Activated T-helper 17 cell treated with anti-CD3 and anti-CD28 coated beads, Interleukin-2, amount 50 U/mL, for 72 hours (primary cell): ENCODE results near the gene PDP2. TPM values are rescaled to one million over a fixed set of nuclear protein-coding genes. Genes with fewer than 3 reads are reported as not detected.

ENCODE experiments used
- ATAC-seq: fragments of 150-1000 bp; cut with Tn5 transposase; replicated peaks from 2 replicates; pipeline ENCODE4 v1.10.0; 2021; ENCODE audit warnings: mild to moderate bottlenecking, moderate library complexity
- H3K27ac Mint-ChIP-seq: one replicate; pipeline ENCODE4 v1.8.0; 2022; ENCODE audit warnings: mixed read lengths
- H3K27me3 Mint-ChIP-seq: one replicate; pipeline ENCODE4 v1.8.0; 2022; ENCODE audit warnings: mixed read lengths
- H3K36me3 Mint-ChIP-seq: one replicate; pipeline ENCODE4 v1.8.0; 2022; ENCODE audit warnings: low read depth, mild to moderate bottlenecking, mixed read lengths
- H3K4me1 Mint-ChIP-seq: one replicate; pipeline ENCODE4 v1.8.0; 2022; ENCODE audit warnings: mixed read lengths
- H3K4me3 Mint-ChIP-seq: one replicate; pipeline ENCODE4 v1.8.0; 2022; ENCODE audit warnings: mild to moderate bottlenecking, mixed read lengths
- H3K9me3 Mint-ChIP-seq: one replicate; pipeline ENCODE4 v1.8.0; 2022; ENCODE audit warnings: mixed read lengths
- total RNA-seq, 2 donors: library from RNA; stranded (reverse); gene quantifications; one replicate each; pipeline ENCODE4 v1.2.3, GENCODE V29; 2022

Gene PDP2
- total RNA-seq, 2 donors from 2014 or later: 33.5 to 76.6 TPM

GRCh38 chr16:66910175-66910940, 30.0 kb downstream of the PDP2 start:
- H3K27ac Mint-ChIP-seq: no peak overlapping the region
- no peak for ATAC-seq
- H3K27me3 Mint-ChIP-seq: no peaks in the 10 kb centered on the region
- peaks cover 9% of the 10 kb centered on the region for H3K4me1 Mint-ChIP-seq
- H3K9me3 Mint-ChIP-seq: no peaks in the 10 kb centered on the region
- H3K36me3 Mint-ChIP-seq: no peaks in the 10 kb centered on the region
- no peak overlapping the region for H3K4me3 Mint-ChIP-seq

DNA sequence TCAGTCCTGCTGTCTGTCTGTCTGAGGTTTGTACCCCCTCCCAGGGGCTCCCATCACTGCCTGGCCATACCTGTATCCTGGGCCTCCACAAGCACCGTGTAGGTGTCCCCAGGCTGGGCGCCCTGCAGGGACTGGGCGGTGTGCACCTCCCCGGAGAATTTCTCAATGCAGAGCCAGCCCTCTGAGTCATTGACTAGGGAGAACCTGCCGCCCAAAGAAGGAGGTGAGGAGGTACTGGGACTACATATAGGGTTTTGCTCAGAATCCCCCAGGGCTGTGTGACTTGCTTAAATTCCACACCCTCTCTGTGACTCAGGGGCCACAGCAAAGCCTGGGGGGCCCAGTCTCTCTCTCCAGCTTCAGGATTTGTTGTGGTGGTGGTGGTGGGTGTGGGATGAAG, 30.8 kb downstream of the PDP2 start:
- no peak overlapping the region for H3K27ac Mint-ChIP-seq
- H3K9me3 Mint-ChIP-seq: no peaks in the 10 kb centered on the region
- H3K4me1 Mint-ChIP-seq: peaks cover 5% of the 10 kb centered on the region
- no peak for ATAC-seq
- H3K36me3 Mint-ChIP-seq: no peaks in the 10 kb centered on the region
- no peaks in the 10 kb centered on the region for H3K27me3 Mint-ChIP-seq
- no peak overlapping the region for H3K4me3 Mint-ChIP-seq

GRCh38 chr16:66911801-66912200, 31.5 kb downstream of the PDP2 start:
- no peak overlapping the region for H3K27ac Mint-ChIP-seq
- no peaks in the 10 kb centered on the region for H3K4me1 Mint-ChIP-seq
- no peak for ATAC-seq
- no peaks in the 10 kb centered on the region for H3K36me3 Mint-ChIP-seq
- no peak overlapping the region for H3K4me3 Mint-ChIP-seq
- H3K9me3 Mint-ChIP-seq: no peaks in the 10 kb centered on the region
- H3K27me3 Mint-ChIP-seq: no peaks in the 10 kb centered on the region

DNA sequence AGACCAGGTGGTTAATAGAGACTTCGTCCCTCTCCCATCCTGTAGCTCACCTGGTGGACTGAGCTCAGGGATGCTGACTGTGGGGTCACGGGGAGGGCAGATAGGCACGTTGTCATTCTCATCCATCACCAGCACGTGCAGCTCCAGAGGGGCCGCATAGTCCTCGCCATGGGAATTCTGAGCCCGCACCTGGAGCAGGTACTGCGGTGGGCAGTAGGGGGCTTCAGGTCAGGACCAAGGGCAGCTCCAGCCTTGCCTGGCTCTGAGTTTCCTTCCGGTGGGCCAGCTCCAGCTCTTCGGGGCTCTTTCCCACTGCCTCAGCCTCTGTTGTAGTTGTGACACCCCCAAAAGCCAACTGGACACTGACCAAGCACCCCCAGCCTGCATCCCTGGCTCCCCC, 32.8 kb downstream of the PDP2 start:
- Mint-ChIP-seq H3K4me3 (no peak overlapping the region), H3K36me3 (no peaks in the 10 kb centered on the region), H3K27me3 (no peaks in the 10 kb centered on the region), H3K9me3 (no peaks in the 10 kb centered on the region), H3K4me1 (no peaks in the 10 kb centered on the region), H3K27ac (no peak overlapping the region)
- ATAC-seq: no peak

DNA sequence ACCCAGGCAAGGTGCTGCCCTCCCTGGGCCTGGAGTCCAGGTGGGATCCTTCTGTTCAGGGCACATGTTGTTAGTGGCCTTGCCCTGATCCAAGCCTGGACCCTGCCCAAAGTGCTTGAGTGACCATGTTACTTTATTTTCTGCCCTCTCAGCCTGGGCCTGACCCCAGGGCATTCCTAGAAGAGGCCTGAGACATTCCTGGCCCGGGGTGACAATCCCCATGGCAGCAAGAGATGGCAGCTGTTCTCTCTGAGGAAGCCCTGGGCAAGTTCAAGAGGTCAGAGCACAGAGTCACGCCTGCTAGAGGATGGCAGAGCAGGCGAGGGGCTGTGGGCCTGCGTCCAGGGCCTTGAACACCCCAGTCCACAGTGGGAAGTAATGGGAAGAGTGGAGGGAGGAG, 33.4 kb downstream of the PDP2 start:
- Mint-ChIP-seq H3K4me3 (no peak overlapping the region), H3K4me1 (no peaks in the 10 kb centered on the region), H3K9me3 (no peaks in the 10 kb centered on the region), H3K27me3 (no peaks in the 10 kb centered on the region), H3K36me3 (no peaks in the 10 kb centered on the region), H3K27ac (no peak overlapping the region)
- no peak for ATAC-seq

- no peaks in the 10 kb centered on the region for H3K36me3 Mint-ChIP-seq
- no peaks in the 10 kb centered on the region for H3K4me1 Mint-ChIP-seq
- H3K27ac Mint-ChIP-seq: no peak overlapping the region
- H3K4me3 Mint-ChIP-seq: no peak overlapping the region
- no peaks in the 10 kb centered on the region for H3K9me3 Mint-ChIP-seq
- H3K27me3 Mint-ChIP-seq: peaks cover 4% of the 10 kb centered on the region
- ATAC-seq: no peak
Observed at GRCh38 chr16:66914541-66914940, 34.2 kb downstream of the PDP2 start.

DNA sequence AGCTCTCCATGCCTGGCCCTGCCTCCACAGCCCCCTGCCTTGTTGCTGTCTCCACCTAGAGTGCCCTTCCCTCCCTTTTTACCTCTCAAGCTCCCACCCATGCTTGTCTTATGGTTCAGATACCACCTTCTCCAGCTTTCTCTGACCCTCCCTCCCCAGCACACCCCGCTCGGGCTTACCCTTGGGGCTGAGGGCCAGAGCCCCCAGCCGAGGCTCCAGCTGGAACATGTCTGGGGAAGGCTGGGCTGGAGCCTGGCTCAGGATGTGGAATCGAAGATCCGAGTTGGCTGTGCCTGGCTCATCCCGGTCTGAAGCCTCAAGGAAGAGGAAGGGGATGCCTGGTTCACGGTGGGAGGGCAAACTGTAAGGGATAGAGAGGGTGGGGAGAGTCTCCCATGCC, 34.7 kb downstream of the PDP2 start:
- H3K36me3 Mint-ChIP-seq: no peaks in the 10 kb centered on the region
- H3K27ac Mint-ChIP-seq: no peak overlapping the region
- no peak overlapping the region for H3K4me3 Mint-ChIP-seq
- no peaks in the 10 kb centered on the region for H3K9me3 Mint-ChIP-seq
- no peak for ATAC-seq
- H3K27me3 Mint-ChIP-seq: peaks cover 4% of the 10 kb centered on the region
- H3K4me1 Mint-ChIP-seq: no peaks in the 10 kb centered on the region

GRCh38 chr16:66916518-66916917, 36.2 kb downstream of the PDP2 start:
- no peaks in the 10 kb centered on the region for H3K4me1 Mint-ChIP-seq
- no peaks in the 10 kb centered on the region for H3K9me3 Mint-ChIP-seq
- H3K27me3 Mint-ChIP-seq: peaks cover 10% of the 10 kb centered on the region
- no peak for ATAC-seq
- H3K27ac Mint-ChIP-seq: no peak overlapping the region
- H3K4me3 Mint-ChIP-seq: no peak overlapping the region
- H3K36me3 Mint-ChIP-seq: no peaks in the 10 kb centered on the region

DNA sequence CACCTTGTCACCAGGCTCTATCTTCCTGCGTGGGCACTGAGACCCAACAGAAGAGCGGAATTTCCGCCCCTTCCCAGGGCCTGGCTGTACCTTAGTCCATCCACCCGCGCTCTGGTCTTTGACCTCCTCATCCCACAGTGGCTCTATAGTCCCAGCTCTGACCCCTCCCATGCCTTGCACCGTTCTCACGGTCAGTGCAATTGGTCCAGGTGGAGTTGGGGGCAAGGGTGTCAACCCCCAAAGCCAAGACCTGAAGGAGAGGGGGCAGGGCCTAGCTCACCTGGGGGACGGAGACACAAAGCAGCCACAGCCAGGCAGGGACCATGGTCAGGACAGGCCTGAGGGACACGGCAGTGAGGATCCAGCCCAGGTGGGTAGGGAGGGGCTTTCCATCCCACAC, 37.4 kb downstream of the PDP2 start:
- no peak for ATAC-seq
- Mint-ChIP-seq H3K27me3 (peaks cover 10% of the 10 kb centered on the region), H3K9me3 (no peaks in the 10 kb centered on the region), H3K4me3 (no peak overlapping the region), H3K27ac (no peak overlapping the region), H3K4me1 (no peaks in the 10 kb centered on the region), H3K36me3 (no peaks in the 10 kb centered on the region)

DNA sequence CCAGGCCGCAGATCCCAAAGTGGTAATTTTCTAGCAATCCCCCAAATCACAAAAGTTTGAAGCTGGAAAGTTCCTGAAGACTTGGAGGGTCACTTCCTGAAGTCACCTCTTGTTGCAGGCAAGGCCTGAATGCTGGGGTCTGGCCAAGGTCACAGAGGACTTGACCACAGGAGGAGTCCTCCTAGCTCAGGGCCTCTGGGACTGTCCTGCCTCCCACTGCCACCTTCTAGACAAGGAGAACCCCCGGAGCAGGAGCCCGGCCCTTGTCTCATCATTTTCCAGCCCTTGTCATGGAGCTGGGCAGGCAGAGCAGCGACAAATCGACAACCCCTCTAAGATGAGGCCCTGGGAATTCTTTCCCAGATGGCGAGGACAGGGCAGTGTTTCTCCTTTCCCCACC, 38.0 kb downstream of the PDP2 start:
- peaks cover 14% of the 10 kb centered on the region for H3K27me3 Mint-ChIP-seq
- H3K4me1 Mint-ChIP-seq: no peaks in the 10 kb centered on the region
- ATAC-seq: no peak
- no peak overlapping the region for H3K27ac Mint-ChIP-seq
- H3K9me3 Mint-ChIP-seq: no peaks in the 10 kb centered on the region
- no peak overlapping the region for H3K4me3 Mint-ChIP-seq
- H3K36me3 Mint-ChIP-seq: no peaks in the 10 kb centered on the region

DNA sequence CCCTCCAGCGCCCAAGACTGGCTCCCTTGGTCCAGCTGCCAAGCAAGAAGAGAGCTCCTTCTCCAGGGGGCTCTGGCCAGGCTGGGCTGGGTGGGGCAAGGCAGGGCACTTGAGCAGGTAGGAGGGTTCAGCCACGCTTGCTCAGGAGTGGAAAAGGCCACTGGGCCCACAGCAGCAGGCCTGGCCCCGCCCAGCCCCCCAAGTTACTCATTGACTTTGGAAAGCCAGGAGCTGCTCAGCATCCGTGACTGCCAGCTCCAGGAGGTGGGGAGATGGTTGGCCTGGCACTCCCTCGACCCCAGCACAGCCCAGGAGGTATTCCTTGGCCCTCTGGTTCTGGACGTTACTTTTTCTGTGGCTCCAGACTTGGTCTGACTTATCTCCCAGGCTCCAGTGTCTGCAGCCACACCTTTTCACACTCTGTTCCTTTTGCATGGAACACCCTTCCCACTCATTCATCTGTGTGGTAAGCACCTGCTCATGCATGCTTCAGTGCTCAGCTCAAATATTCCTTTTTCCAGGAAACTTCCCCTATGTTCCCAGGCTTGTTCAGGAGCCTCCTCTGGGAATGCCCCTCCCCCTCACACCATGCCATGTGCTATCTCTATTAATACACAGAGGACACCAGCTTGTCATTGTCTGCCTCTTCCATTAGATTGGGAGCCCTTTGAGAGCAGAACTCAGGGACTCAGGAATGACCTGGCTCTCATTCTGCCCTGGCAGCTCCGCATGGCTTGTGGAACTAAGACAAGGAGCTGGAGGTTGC, 38.7 kb downstream of the PDP2 start, which contains the start of gene CDH16:
CDH16 (minus strand) TSS at position 83 of the 766 bp plus-strand sequence. CDS start 820 bp downstream, outside the sequence.
- H3K4me3 Mint-ChIP-seq: no peak within 1 kb of the TSS
- ATAC-seq: no peak
- no peaks in the 10 kb centered on the region for H3K36me3 Mint-ChIP-seq
- H3K27ac Mint-ChIP-seq: no peak within 1 kb of the TSS
- H3K9me3 Mint-ChIP-seq: no peaks in the 10 kb centered on the region
- no peaks in the 10 kb centered on the region for H3K4me1 Mint-ChIP-seq
- H3K27me3 Mint-ChIP-seq: peaks cover 20% of the 10 kb centered on the region

DNA sequence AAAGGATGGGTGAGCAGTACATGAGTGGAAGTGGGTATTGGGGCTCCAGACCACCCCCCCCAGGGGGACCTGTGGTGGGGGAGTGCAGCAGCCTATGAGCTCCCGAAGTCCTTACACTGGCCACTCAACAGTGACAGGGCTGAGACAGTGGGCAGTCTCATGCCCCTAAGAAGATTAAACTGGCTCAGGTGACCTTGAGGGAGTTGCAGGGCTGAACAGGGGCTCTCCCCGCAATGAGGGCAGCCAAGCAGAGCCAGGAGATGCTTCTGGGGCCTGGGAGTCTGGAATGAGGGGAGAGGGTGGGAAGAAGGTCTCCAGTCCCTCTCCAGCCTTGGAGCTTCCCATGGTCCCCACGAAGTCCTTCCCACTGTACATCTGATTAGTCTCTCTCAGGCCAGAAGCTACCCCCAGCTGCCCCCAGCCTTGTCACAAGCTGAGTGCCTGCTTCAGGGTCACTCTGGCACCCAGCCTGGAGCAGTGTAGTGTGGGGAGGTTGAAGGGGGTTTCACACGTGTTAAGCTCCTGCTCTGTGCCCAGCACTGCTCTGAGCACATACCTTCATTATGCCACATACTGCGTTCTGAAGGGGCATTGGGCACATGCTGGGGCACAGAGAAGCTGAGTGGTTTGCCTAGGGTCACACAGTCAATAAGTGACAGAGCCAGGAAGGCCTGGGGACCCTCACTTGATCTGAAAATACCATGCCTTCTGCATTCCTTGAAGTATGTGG, 39.4 kb downstream of the PDP2 start:
- peaks cover 21% of the 10 kb centered on the region for H3K27me3 Mint-ChIP-seq
- no peaks in the 10 kb centered on the region for H3K4me1 Mint-ChIP-seq
- H3K27ac Mint-ChIP-seq: no peak overlapping the region
- H3K36me3 Mint-ChIP-seq: no peaks in the 10 kb centered on the region
- no peaks in the 10 kb centered on the region for H3K9me3 Mint-ChIP-seq
- H3K4me3 Mint-ChIP-seq: no peak overlapping the region
- no peak for ATAC-seq

- H3K27ac Mint-ChIP-seq: no peak overlapping the region
- ATAC-seq: no peak
- no peaks in the 10 kb centered on the region for H3K36me3 Mint-ChIP-seq
- H3K4me1 Mint-ChIP-seq: no peaks in the 10 kb centered on the region
- no peaks in the 10 kb centered on the region for H3K9me3 Mint-ChIP-seq
- H3K4me3 Mint-ChIP-seq: no peak overlapping the region
- peaks cover 21% of the 10 kb centered on the region for H3K27me3 Mint-ChIP-seq
Observed at GRCh38 chr16:66920299-66920590, 39.9 kb downstream of the PDP2 start.

DNA sequence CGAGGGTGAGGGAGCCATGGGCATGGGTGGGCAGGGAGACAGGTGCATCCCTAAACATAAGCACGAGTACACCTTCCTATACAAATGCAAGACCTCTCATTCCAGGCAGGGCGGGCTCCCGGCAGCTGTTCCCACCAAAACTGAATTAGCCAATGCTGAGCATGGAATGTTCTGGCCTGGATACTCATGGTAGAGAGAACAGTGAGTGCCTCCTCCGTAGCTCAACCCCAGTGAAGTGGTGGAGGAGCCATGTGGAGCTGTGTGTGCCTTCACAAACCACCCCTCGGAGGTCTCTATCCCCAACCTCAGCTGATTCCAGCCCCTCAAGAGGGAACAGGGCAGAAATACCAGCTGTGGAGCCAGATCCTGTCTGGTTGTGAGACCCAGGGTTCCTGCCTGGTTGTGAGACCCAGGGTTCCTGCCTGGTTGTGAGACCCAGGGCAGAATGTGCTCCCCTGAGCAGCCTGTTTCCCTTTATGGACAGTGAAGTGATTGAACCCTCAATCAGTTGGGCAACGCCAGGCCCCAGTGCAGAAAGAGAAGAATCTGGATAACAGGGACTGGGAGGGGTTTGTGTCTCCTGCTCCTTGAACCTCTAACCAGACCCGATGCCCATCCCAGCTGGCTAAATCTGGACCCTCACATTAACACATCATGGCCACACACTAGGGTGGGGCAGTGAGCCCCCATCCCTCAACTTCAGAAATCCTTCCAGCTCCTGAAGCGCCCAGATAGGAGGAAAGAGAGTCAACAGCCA, 40.8 kb downstream of the PDP2 start:
- ATAC-seq: no peak
- no peaks in the 10 kb centered on the region for H3K36me3 Mint-ChIP-seq
- no peak overlapping the region for H3K27ac Mint-ChIP-seq
- H3K9me3 Mint-ChIP-seq: no peaks in the 10 kb centered on the region
- H3K4me1 Mint-ChIP-seq: no peaks in the 10 kb centered on the region
- H3K4me3 Mint-ChIP-seq: no peak overlapping the region
- peaks cover 21% of the 10 kb centered on the region for H3K27me3 Mint-ChIP-seq
